ENCODE data around the gene VPS54.
A peak's percentile ranks its signal among the peaks of the same experiment; 100 is the strongest.

VPS54 gene

DNA sequence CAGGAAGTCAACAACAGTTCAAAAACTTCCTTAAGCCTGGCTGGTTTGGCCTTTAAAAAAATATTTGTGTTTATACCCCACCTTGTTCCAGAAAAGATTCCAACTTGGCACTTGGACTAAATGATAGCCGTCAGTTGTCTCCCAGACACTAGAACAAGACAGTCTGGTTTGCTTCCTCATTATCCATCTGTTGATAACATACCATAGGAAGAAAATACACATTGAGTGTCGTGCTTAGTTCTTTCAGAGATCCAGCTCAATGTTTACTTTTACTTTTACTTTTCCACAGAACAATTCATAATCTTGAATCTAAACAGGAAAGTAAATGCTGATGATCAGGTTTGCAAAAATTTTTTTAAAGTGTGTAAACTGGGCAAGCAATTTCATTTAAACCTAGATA is 2.4 kb upstream of the VPS54 start:
- TF ChIP-seq, protein P1, sequence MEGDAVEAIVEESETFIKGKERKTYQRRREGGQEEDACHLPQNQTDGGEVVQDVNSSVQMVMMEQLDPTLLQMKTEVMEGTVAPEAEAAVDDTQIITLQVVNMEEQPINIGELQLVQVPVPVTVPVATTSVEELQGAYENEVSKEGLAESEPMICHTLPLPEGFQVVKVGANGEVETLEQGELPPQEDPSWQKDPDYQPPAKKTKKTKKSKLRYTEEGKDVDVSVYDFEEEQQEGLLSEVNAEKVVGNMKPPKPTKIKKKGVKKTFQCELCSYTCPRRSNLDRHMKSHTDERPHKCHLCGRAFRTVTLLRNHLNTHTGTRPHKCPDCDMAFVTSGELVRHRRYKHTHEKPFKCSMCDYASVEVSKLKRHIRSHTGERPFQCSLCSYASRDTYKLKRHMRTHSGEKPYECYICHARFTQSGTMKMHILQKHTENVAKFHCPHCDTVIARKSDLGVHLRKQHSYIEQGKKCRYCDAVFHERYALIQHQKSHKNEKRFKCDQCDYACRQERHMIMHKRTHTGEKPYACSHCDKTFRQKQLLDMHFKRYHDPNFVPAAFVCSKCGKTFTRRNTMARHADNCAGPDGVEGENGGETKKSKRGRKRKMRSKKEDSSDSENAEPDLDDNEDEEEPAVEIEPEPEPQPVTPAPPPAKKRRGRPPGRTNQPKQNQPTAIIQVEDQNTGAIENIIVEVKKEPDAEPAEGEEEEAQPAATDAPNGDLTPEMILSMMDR (conservative IDR thresholded peaks at IDR 0.05; ENCODE audit: low read depth, low read length) = no peak
- DNase-seq (ENCODE audit: low read depth) = no peak
- no peak overlapping the region for H3K4me3 ChIP-seq (ENCODE audit: low read length)

DNA sequence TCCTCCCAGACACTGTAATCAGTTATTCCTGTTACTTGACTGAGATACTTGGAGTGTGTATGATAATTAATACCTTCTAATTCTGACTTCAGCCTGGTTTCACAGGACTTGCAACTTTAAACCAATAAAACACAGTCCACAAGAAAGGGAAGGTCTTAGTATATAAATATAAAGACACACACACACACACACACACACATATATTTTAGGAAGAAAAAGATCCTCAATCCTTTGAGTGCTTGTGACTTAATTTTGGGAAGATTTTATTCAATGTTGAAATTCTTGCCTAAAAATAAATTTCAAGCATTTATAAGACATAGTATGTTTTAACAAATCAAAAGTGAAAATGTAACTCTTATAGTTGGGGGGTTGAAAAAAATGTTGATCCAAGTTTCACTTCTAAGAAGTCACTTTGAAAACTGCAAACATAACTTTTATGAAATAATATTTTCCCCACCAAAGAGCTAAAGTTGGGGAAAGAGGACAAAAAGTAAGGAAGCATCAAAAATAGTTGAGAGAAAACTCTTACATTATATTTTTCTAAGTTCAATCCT is 824 bp upstream of the VPS54 start:
- TF ChIP-seq, protein P1 (conservative IDR thresholded peaks at IDR 0.05; ENCODE audit: low read depth, low read length) = no peak
- no peak for DNase-seq (ENCODE audit: low read depth)
- peak overlapping the region; percentile 83 for H3K4me3 ChIP-seq (ENCODE audit: low read length)

DNA sequence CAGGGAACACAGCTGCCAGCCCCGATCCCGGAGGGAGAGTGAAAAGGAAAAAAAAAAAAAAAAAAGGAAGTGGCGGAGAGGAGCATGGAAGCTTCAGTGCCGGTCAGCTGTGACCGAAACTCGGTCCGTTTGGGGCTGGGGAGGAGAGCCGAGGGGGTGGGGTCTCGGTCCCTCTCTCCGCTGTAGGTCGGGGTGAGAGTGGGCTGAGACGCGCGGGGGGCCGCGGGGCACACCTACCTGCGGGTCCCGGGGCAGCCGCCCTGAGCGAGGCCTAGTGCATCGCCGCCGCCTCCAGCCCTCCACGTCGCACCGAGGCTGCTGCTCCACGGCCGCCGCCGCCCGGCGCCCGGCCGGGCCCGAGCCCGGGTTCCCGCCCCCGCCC is 536 bp downstream of the VPS54 start:
- TF ChIP-seq, protein P1 (conservative IDR thresholded peaks at IDR 0.05; ENCODE audit: low read depth, low read length) = no peak
- H3K4me3 ChIP-seq (ENCODE audit: low read length) = peak overlapping the region; percentile 83
- DNase-seq (ENCODE audit: low read depth) = no peak

DNA sequence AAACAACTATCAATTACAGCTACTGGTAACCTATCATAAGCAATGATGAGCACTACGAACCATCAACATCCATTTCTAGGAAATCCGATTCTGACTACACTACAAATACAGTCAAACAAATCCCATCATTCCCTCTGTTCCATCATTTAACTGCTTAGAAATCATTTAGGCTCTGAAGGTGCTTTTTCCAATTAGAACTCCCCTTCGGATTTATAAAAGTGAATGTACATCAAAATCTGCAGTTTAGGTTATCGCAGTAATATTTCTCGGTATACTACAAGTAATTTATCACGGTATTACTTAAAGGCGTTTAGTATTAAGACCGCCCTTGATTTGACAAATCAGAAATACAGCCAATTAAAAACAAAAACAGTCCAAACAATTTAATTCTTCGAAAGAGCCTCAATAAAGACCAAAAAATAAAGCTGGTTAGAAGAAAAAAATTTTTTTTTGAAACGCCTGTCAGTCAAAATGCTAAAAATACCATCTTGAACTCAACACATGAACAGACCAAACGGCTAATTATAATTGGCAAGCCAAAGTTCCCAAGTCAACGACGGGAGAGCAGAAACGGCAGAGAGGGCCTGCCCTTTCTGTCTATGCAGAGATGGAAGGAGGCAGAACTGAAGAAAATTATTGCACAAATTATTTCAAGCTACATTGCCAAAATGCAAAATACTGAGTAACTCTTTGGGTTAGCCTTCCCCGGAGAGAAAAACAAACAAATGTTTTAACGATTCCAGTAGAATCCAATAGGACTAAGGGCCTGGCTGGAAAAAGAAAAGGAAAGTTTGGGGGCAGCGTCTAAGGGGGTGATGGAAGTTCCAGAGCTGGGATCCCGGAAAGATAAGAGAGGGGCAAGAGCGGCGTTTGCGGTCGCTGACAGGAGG is 1.2 kb downstream of the VPS54 start:
- peak overlapping the region; percentile 83 for H3K4me3 ChIP-seq (ENCODE audit: low read length)
- TF ChIP-seq, protein P1 (conservative IDR thresholded peaks at IDR 0.05; ENCODE audit: low read depth, low read length) = no peak
- DNase-seq (ENCODE audit: low read depth) = no peak

DNA sequence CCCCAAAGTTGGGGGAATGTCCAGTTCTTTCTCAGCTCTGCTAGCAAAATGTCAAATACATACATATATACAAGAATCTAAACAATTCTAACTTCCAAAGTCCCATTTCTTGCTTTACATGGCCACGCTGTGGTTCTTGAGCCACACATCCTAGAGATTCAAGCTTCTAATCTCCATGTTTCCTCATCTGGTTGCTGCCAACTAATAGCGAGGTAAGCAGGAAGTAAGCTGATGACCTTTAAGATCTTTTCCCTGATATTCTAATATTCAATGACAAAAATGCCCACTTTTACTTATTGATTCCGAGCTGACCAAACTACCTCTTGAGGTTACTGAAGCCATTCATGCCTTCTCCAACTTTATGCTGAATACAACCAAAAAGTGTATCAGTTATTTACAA is 3.3 kb downstream of the VPS54 start:
- no peak for DNase-seq (ENCODE audit: low read depth)
- H3K4me3 ChIP-seq (ENCODE audit: low read length) = no peak overlapping the region
- TF ChIP-seq, protein P1 (conservative IDR thresholded peaks at IDR 0.05; ENCODE audit: low read depth, low read length) = no peak

DNA sequence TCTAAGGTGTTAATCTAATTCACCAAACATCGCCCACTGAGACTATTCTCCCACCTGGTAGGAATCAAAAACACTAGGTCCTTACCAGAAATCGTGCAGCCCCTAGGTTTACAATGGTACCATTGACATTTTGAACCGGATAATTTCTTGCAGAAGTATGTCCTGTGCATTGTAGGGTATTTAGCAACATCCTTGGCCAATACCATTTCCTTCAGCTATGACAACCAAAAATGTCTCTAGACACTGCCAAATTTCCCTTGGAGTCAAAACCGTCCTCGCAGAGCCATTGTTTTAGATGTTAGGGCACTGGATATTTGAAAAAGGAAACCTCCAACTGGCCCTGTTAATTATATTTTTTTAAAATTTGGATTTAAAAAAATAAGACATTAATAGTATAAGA is 3.8 kb downstream of the VPS54 start:
- no peak overlapping the region for H3K4me3 ChIP-seq (ENCODE audit: low read length)
- DNase-seq (ENCODE audit: low read depth) = no peak
- TF ChIP-seq, protein P1 (conservative IDR thresholded peaks at IDR 0.05; ENCODE audit: low read depth, low read length) = no peak

DNA sequence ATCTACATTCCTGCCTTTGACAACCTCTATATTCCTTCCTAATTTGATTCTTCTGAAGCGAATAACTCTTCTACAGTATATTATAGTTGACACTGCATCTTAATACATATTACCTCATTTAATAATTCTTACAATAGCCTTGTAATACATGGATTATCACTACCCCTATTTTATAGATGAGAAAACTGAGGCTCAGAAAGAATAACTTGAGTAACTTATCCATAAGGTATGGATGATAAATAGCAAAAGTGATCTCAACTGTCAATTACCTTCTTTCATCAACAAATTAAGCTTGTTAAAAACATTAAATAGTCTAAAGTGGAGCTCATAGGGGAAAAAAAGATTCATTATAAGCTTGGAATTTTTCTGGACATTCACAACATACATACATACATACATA is 4.6 kb downstream of the VPS54 start:
- DNase-seq (ENCODE audit: low read depth) = no peak
- TF ChIP-seq, protein P1 (conservative IDR thresholded peaks at IDR 0.05; ENCODE audit: low read depth, low read length) = no peak
- no peak overlapping the region for H3K4me3 ChIP-seq (ENCODE audit: low read length)
